Smooth muscle cell of the brain vasculature (primary cell): ENCODE results near the gene OVOL1.
"Not testable (repeated sequence)": the region's sequence is repeated elsewhere in the genome, so short reads cannot be mapped to it uniquely, and the experiment has no call there.

Experiments
- DNase-seq: peaks from one replicate; pipeline ENCODE4 v3.0.0-alpha.2; 2012; ENCODE audit warnings: low read depth, low spot score

OVOL1 gene

DNA sequence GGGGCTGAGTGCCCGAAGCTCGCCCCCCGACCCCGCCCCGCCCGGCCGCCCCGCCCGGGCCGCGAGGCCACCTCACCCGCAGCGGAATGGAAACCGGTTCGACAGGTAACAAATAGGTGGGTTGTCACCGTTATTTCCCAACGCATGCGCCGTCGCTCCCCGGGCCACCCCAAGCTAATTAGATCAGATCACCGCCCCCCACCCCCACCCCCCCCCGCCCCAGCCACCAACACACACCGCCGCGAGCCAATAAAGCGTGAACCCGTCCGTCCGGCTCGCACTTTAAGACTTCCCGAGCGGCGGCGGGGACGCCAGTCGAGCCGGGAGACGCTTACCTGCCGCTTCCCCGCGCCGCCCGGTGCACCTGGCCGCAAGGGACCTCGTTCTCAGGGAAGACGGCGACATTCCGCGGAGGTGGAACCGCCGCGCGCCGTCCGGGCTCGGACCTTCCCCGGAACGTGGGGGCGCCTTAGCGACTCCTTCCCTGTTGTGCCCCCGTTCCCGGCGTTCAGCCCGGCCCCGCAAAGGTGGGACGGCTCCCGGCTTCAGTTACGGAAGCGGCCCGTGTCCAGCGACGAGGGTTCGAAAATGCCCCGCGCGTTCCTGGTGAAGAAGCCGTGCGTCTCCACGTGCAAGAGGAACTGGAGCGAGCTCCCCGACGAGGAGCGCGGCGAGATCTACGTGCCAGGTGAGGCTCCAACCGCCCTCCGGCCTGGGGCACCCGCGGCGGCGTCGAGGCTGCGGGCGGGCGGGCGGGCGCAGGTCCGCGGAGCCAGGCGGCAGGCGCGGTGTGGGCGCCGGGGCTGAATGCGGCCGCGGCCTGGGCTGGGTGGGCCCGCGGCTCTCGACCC is at the start of gene OVOL1:
Gene OVOL1 (plus strand): TSS at position 278 of the 851 bp plus-strand sequence. CDS start 311 bp downstream, at position 589.
- DNase-seq, result no peak

- DNase-seq, result no peak
Measured at GRCh38 chr11:65739022-65739421, 47.8 kb upstream of the OVOL1 start.

- no peak for DNase-seq
Measured at GRCh38 chr11:65741185-65741584, 45.7 kb upstream of the OVOL1 start.

- DNase-seq, result no peak
Measured at GRCh38 chr11:65742353-65742752, 44.5 kb upstream of the OVOL1 start.

GRCh38 chr11:65743681-65744025 is 43.2 kb upstream of the OVOL1 start:
- DNase-seq, result no peak

DNA sequence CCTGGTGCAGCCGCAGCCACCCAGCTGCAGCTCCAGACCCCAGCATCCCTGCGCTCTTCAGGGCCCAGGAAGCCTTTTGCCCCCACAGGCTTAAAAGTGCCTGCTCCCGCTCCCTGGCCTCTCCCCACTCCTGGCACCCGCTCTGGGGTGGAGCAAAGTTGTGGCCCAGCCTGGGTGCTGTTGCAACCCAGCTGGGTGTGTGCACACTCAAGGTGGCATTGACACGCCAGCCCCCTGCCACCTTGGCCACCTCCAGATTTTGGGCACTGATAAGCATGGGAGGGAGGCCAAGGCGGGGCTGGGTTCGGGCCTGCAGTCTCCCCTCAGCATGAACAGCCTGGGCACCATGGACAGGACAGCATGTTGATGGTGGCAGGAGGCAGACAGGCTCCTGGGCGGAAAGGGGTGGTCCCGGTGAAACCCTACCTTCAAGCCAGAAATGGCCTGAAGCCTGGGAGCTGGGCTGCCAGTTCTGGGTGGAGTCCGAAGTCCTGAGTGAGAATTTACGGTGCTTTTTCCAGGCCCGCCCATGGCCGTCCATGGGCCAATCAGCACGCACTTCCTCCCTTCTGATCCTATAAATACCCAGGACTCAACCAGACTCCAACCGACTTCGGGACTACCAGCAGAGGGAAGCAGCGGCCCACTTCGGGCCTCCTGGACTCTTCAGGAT is 42.7 kb upstream of the OVOL1 start:
- no peak for DNase-seq

DNA sequence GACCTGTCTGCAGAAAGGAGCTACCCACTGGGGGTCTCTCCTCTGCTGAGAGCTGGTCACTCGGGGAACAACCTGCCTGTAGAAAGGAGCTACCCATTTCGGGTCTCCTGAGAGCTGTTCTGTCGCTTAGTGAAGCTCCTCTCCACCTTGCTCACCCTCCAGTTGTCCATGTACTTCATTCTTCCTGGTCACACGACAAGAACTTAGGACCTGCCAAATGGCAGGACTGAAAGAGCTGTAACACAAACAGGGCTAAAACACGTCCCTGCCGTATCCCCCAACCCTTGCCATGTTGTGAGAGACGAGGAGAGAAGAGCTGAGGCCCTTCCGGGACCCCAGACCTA is 42.2 kb upstream of the OVOL1 start:
- DNase-seq, result no peak

- no peak for DNase-seq
Measured at GRCh38 chr11:65745049-65745448, 41.8 kb upstream of the OVOL1 start.

GRCh38 chr11:65762169-65762568 is 24.7 kb upstream of the OVOL1 start:
- DNase-seq, result not testable (repeated sequence)

- not testable (repeated sequence) for DNase-seq
Measured at GRCh38 chr11:65762816-65763215, 24.0 kb upstream of the OVOL1 start.

GRCh38 chr11:65764434-65764833 is 22.4 kb upstream of the OVOL1 start:
- DNase-seq, result no peak

DNA sequence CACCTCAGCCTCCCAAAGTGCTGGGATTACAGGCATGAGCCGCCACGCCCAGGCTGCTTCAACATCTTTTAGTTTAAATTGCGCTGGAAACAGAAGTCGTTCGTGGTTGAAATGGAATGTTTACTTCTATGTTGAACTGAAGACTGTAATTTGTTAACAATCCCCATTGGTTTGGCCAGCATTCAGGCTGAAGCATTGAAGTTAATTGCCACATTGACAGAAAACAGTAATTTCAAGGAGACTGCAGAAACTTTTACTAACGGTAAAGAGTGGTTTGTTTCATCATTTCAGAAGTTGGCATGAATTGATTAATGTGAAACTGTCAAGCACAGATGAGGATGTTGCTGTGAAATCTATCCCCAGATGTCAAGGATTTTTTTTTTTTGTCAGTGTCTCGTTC is 20.3 kb upstream of the OVOL1 start:
- no peak for DNase-seq

DNA sequence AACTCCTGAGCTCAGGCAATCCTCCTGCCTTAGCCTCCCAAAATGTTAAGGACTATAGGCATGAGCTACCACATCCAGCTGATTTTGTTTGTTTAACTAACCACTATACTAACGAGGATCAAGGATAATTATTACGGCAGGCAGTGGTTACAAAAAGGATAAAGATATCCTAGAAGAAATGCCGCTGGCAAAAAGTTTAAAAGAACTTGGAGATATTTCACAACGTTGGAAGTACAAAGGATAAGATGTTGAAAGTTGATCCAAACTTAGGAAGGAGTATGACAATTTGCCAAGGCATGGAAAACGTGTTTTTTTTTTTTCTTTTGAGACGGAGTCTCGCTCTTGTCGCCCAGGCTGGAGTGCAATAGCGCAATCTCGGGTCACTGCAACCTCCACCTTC is 19.5 kb upstream of the OVOL1 start:
- DNase-seq, result no peak

GRCh38 chr11:65767806-65768205 is 19.1 kb upstream of the OVOL1 start:
- DNase-seq, result not testable (repeated sequence)

- DNase-seq, result no peak
Measured at GRCh38 chr11:65770951-65771567, 15.8 kb upstream of the OVOL1 start.

- DNase-seq, result no peak
Measured at GRCh38 chr11:65771589-65772112, 15.2 kb upstream of the OVOL1 start.

DNA sequence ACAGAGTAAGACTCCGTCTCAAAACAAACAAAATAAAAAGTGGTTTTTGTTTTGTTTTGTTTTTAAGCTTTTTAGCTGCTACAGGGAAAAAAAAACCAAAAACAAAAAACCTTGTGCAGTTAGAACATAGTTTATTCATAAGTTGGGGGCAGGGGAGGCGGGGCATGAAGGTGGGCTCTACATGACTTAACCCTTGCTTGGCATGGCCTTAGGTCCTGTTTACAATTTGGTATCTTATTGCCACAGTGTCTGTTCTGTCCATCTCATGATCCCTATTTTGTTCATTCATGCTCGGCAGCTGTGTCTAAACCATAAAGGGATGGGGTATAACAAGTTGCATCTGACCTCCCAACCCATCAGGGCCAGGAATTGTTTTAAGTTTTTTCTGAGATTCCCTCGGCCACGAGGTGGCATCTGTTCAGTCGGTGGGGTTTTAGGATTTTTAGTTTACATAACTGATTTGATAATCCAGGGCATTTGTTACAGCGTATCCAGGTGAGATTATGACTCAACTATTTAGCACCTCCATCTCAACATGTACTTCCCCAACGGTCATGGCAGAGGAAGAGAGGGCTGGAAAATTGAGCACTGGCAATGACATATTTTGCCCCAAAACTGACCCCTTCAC is 13.0 kb upstream of the OVOL1 start:
- DNase-seq, result no peak

GRCh38 chr11:65774525-65775306 is 12.1 kb upstream of the OVOL1 start:
- DNase-seq, result no peak

GRCh38 chr11:65776196-65776595 is 10.7 kb upstream of the OVOL1 start:
- no peak for DNase-seq

DNA sequence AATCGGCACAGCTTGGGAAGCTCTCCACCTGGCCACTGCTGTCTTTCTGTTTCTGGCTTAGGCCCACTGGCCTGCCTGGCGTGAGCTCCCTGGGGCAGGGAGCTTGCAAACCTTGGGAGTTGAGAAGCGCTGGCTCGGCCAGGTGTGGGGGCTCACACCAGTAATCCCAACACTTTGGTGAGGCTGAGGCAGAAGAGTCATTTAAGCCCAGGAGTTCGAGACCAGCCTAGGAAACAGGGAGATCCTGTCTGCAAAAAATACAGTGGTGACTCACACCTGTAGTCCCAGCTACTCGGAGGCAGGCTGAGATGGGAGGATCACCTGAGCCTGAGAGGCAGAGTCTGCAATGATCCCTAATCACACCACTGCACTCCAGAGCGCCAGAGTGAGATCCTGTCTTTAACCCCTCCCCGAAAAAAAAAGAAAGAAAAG is 10.1 kb upstream of the OVOL1 start:
- no peak for DNase-seq

DNA sequence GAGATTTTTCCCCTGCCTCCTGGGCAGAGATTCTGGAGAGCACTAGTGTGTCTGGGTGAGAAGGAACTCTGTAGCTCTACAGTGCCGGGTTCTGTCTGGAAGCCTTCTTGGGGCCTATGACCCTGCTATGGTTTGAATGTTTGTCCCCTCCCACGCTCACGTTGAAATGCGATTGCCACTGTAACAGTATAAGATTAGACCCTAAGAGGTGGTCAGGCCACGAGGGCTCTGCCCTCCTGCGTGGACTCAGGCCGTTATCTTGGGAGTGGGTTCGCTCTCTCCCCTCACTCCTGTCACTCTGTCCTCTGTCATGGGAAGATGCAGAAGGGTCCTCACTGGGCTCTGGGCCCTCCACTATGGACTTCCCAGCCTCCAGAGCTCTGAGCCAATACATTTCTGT is 9.6 kb upstream of the OVOL1 start:
- no peak for DNase-seq
